Fibroblast of skin of left quadriceps (primary cell): ENCODE measurements around the gene KLK2.

Source experiments
- DNase-seq, 2 experiments: peaks; one replicate each; pipeline ENCODE4 v3.0.0-alpha.2; 2013; ENCODE audit warnings: low read depth in 2 of 2

KLK2 gene

GRCh38 chr19:50924586-50924985 lies 51.3 kb downstream of the KLK2 start:
- no peak for DNase-seq

DNA sequence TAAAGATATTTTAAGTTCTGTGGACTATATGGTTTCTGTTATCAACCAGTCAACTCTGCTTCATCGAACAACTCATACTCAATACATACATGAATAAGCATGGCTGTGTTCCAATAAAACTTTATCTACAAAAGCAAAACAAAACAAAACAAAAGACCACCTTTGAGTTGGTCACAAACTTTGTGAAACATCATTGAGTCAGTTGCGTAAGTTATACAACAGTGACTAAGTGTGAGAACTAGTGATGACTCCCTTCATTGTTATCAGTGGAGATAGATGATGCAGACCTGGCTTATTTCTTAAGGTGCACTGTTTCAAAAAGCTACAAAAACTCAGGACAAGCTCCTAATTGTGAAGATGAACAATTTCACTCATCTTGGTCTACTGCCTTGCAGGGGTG lies 52.5 kb downstream of the KLK2 start:
- no peak for DNase-seq

DNA sequence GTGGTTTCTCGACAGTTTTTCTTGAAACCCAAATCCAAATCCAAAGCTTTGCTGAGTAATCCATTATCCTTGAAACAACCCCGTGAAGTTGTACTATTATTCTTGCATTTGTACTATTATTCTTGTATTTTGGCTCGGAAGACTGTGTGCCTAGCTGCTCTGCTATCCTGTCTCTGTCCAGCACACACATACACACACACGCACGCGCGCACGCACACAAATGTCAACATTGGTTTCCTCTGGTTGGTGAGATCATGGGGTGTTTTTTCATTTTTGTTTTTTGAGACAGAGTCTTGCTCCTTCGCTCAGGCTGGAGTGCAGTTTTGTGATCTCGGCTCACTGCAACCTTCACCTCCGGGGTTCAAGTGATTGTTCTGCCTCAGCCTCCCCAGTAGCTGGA lies 52.9 kb downstream of the KLK2 start:
- DNase-seq = no peak

- DNase-seq = no peak
These were observed 55.6 kb downstream of the KLK2 start for GRCh38 chr19:50928831-50929230.
